Activated CD4-positive, CD25-positive, alpha-beta regulatory T cell (primary cell): Measurements from ENCODE around the gene PRPF18.

Experiments
- DNase-seq, 4 experiments: peaks; one replicate each; lab custom pipeline; 2025; lab: John Stamatoyannopoulos, UW

Gene PRPF18

DNA sequence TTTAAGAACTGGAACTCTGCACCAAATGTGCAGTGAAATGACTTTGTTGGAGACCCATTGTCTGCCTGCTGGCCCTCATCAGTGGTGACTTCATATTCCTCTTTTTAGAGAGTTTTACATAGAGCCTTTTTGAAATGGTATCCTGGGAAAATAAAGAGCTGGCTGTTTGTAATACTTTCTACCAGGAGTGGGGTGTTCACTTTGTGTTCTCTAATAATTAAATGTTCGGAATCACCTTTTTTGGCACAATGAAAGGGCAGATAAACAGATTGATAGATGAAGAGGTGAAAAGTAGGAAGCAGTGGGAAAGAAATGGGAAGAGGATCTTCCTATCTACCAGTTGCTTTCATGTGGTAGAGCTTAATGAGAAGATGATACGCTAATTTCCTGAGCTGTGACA is 55.5 kb downstream of the PRPF18 start:
- DNase-seq: no peak

GRCh38 chr10:13643016-13643415 is 56.3 kb downstream of the PRPF18 start:
- DNase-seq: no peak

GRCh38 chr10:13644866-13645265 is 58.1 kb downstream of the PRPF18 start:
- DNase-seq: no peak

GRCh38 chr10:13648425-13648824 is 61.7 kb downstream of the PRPF18 start:
- no peak for DNase-seq

DNA sequence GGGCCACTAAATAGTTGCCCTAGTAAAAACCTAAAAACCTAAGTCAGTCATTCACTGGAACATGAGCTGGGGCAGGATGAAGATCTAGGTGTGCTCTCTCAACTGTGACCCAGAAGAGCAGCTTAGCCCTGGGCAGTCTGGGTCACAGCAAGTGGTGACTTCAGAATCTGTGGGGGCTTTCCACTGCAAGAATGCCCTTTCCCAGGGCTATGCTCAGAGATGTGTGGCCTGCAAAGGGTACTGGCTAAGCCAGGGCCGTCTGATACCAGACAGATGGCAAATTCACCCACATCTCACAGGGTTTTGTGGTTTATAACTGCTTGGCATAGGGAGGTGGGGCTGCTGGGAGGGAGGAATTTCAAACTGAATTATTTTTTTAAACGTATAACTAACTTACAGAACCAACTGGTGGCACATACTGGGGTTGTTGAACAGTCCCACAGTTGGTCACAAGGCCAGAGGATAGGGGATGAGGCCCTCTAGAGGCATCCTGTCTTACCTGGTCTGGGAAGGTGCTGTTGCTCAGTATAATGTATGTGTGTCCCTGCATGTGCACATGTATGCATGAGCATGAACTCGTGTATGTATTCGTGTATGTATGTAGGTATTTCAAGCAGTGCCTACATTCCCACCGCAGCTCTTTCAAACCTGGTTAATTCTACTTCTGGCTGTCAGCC is 63.2 kb downstream of the PRPF18 start:
- no peak for DNase-seq

DNA sequence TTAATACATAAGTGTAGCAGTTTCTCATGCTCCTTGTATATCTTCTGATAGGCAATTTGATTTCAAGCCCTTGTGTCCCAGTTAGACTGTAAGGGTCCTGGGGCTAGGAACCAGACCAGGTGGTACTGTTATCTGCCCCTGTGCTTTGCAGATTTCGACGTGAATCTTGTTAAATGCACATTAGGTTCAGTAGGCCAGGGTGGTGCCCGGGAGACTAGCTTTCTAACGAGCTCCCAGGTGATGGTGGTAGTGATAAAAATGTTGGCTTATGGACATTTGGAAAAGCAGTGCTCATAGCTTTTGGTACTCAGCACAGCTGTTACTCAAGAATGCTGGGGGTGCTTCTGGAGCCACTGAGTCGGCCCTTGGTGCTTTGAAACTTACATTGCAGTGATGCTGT is 64.2 kb downstream of the PRPF18 start:
- no peak for DNase-seq

DNA sequence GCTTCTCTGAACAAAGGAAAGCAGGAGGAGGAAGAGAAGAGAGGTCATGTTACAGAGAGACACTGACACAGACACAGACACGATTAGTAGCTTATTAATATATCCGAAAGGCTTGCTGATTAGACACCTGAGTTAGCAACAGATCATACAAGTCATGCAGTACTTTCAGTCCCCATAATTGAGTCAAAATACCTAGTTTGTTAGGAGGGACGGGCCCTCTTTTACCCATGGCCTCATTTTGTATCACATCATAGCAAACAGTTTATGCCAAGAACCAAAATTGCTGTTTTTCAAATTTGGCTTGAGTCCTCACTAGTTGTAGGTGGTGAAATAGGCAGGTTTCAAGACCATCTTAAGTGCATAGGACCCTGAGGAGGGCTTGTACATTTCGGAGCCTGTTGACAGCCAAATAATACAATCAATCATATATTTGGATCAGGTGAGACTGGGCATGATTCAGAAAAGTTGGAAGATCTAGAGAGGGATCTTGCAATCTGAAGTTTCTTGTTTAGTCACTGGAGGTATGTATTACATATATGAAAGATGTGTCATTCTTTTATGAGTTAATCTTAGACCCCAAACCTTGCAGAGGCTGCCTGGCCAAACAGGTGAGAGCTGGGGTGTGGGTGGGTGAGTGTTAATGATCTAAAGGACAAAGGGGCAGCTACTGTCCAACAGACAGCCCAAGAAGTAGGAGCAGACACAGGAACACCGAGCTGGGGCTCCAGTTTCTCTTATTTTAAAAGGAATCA is 65.4 kb downstream of the PRPF18 start:
- no peak for DNase-seq

- DNase-seq: no peak
These were observed 66.1 kb downstream of the PRPF18 start for GRCh38 chr10:13652860-13653259.

GRCh38 chr10:13654118-13654830 is 67.5 kb downstream of the PRPF18 start:
- DNase-seq: no peak

- no peak for DNase-seq
These were observed 68.1 kb downstream of the PRPF18 start for GRCh38 chr10:13654846-13655245.

- no peak for DNase-seq
These were observed 69.8 kb downstream of the PRPF18 start for GRCh38 chr10:13656337-13657100.

GRCh38 chr10:13657101-13657680 is 70.4 kb downstream of the PRPF18 start:
- no peak for DNase-seq

DNA sequence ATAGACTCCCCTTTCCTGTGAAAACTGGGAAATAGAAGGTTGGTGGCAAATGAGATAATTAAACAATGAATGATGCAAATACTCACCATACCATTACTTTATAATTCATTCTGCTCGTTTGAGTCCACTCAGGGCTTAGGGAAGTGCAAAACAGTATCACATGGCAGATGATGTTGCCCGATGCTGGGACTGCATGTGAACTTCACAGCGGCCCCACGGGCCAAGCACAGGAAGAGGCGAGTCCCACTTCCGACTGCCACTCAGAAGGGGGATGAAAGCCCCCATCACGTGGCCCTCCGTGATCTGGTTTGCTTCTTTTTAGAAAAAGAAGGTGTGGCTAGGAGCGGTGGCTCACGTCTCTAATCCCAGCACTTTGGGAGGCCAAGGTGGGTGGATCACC is 71.5 kb downstream of the PRPF18 start:
- no peak for DNase-seq

GRCh38 chr10:13658871-13659685 is 72.3 kb downstream of the PRPF18 start:
- DNase-seq: no peak

DNA sequence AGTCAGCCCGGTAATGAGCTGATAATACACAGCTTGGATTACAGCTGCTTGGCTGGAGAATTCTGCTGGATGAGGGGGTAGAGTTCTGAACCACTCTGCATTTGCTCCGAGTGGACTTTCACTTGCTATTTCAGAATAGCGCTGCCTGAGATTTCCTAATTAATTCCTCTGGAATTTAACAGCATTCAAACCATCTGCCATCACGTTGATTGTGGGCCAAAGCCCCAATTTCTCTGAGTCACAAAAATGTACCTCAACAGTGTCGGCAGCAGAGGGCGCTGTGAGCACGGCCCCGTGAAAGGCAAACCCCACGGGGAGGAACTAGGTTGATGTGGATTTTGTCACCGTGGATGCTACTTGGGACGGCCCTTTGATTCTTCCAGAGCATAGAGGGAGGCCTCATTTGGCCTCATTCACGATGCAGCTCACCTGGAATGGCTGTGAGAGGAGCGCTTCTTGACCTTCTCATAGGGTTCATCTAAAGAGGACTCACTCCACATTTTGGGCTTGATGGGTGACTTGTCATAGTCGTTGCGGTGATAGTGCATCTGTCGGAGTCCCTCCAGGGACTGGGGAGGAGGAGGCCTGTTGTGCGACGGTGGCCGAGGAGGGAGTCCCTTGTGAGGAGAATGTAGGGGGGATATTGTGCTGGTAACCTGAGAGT is 73.3 kb downstream of the PRPF18 start:
- peak; percentile 31 to 52 (median 38) for DNase-seq

GRCh38 chr10:13660551-13660920 is 73.8 kb downstream of the PRPF18 start:
- no peak for DNase-seq

DNA sequence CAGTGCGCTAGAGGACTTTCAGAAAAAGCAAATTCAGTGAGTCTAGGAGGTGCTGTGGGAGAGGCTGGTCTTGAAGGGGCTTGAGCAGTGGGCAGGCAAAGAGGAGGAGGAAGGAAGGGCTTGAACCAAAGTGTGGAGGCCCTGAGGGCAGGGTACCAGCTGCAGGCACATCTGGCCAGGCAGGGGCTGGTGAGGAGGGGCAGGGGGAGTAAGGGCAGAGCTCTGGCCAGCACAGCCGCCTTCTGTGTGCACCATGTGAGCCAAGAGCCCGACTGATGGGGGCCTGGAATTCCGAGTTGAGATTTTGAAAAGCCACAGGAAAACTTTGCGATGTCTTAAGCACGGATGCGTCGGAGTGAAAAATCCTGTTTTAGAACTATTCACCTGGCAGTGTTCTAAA is 74.5 kb downstream of the PRPF18 start:
- DNase-seq: no peak

GRCh38 chr10:13665516-13666262 is 78.9 kb downstream of the PRPF18 start:
- DNase-seq: no peak

DNA sequence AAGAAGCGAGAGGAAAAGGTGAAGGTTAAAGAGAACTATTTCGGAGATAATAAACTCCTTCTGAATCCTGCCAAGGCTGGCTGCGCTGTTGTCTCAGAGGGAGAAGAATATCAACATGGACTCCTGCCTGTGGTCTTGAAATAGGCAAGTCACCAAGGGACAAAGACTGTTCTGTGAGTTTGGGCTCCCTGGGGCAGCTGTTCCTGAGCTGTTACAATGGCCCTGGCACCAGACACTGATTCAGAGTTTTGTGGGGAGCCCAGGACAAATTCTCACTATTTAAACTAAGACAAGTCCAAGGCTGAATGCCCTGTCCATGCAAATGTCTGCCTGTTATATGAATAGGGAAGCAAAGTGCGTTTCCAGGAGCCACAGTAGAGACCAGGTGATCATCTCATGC is 81.4 kb downstream of the PRPF18 start:
- no peak for DNase-seq
